ENCODE results near the gene GRM4.
"Not testable (repeated sequence)": the region's sequence is repeated elsewhere in the genome, so short reads cannot be mapped to it uniquely, and the experiment has no call there.

The GRM4 gene

GRCh38 chr6:34018961-34019606 is 126.8 kb downstream of the GRM4 start:
- no peak for DNase-seq

DNA sequence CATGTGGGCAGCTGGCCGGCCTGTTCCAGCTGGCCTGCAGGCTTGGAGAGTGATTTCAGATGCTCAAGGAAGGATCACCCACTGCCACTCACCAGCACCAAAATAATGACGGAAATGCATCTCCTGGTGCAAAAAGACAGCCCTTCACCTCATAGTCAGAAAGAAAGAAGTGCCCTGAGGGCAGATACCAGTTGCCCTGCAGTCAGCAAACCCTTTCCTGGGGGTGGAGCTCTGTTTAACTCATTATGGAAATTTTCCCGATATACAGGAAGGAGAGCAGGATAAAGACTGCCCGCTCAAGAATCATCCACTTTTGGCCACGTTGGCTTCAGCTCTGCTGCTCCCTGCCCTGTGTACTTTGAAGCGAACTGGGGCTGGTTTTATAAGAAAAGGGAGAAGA is 127.9 kb downstream of the GRM4 start:
- DNase-seq: no peak

GRCh38 chr6:34017106-34017805 is 128.6 kb downstream of the GRM4 start:
- no peak for DNase-seq

GRCh38 chr6:34016573-34016972 is 129.3 kb downstream of the GRM4 start:
- DNase-seq: not testable (repeated sequence)

DNA sequence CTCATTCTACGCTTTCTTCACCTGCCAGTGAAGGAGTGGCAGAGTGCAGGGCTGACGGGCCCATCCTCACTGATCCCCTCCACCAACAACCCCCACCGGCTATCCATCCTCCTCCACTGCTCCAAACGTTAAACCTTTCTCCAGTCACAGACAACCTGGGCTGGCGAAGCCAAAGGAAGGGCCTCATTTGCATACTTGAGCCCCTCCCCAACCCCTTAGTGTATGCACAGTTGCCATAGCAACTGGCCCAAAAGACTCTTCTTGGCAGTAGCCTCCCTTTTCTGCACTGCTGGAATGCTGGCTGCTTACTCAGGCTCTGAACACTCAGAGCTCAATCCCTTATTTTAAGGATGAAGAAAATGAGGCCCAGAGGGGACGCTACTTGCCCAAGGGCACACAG is 130.3 kb downstream of the GRM4 start:
- no peak for DNase-seq

DNA sequence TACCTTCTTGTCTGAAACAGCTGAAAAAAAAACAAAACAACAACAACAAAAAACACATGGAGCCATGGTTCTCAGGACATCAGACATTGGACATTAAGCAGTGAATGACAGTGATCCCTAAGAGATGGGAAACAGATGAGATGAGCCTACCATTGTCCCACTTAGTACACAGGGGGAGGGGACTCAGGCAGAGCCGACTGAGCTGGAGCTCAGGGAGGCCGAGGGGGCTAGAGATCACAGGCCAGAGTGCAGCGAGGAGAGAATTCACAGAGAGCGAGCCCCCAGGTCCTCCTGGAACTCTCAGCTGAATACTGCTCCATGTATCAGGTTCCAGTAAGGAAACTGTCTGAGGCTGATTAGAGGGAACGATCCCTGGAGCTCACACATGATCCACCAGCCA is 134.6 kb downstream of the GRM4 start:
- no peak for DNase-seq

- DNase-seq: no peak
Measured at GRCh38 chr6:34005901-34006531, 139.9 kb downstream of the GRM4 start.

DNA sequence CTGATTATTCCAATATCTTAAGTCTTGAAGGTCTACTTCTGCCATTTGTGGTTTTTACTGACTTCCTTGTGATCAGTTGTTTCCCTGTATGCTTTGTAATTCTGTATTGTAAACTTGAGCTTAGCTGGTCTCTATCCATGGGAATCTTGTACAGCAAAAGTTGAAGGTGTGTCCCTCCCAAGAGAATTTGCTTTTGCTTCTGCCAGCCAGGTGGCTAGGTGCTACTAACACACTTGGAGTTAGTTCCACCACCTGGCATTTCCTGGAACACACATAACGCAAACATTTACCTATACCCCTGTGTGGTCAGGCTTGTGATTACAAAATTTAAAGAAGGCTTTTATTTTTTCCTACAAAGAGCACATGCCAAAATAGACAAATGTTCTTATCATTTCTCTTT is 141.2 kb downstream of the GRM4 start:
- no peak for DNase-seq

- DNase-seq: no peak
Measured at GRCh38 chr6:34003962-34004361, 141.9 kb downstream of the GRM4 start.

DNA sequence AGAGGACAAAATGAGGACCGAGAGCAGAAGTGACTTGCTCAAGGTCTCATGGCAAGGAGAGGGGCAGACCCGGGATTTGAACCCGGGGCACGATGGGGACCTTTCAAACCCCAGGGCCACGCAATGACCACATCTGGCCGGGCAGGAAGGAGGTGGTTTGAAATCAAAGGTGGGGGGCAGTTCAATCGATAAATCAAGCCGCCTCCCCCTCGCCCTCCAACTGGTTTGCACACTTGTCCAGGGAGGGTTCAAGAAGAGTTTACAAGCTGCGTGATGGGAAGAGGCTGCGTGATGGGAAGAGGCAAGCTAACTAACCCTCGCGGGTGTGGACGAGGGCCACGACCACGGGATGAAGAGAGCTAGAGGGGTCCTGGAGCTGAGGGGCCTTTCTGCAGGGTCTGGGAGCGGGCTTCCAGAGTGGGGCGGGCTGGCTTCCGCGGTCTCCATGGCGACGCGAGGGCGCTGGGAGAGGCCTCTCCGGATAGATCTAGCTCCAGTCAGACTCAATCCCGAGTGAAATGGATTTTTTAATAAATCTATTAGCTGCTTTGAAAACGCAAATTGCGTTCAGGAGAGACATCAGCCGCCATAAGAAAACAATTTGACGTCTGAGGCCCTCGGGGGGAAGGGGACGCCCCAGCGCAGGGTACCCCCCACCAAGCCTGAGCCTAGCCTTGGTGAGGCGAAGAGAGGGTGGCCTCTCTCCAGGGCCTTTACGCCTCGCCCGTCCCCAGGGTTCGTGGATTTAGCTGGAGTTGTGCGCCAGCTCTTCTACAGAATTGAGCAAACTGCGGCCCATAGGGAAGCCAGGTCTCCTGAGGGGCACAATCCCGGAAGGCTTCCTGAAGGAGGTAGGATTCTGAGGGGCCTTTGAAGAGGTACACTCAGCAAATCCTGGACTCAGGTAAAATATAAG is 143.9 kb downstream of the GRM4 start:
- no peak for DNase-seq

DNA sequence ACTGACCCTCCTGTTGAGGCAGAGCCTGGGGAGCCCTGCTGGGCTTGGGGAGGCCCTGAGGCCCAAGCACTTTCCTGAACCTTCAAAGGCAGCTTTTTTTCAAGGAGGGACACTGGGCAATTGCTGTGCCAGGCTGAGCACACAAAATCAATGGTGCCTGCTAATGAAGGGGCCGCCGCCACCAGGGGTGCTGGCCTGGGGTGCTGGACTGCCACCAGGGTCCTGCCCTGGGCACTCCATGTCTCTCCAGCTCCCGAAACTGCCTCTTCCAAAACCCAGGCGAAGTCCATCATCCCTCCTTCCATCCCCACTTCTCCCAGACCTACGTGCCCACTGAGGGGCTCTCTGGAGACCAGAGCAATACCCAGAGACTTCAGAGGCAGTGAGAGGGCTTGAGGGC is 145.6 kb downstream of the GRM4 start:
- DNase-seq: no peak

GRCh38 chr6:33999567-33999966 is 146.3 kb downstream of the GRM4 start:
- no peak for DNase-seq

DNA sequence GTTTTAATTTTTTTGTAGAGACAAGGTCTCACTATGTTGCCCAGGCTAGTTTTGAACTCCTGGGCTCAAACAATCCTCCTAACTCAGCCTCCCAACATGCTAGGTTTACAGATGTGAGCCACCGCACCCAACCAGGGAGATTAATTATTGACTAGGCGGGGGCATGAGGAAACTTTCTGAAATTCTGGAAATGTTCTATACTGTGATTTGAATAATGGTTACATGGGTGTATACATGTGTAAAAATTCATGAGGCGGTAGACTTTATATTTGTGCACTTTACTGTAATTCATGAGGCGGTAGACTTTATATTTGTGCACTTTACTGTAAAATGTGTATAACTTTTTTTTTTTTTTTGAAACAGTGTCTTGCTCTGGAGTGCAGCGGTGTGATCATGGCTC is 147.2 kb downstream of the GRM4 start:
- DNase-seq: no peak

DNA sequence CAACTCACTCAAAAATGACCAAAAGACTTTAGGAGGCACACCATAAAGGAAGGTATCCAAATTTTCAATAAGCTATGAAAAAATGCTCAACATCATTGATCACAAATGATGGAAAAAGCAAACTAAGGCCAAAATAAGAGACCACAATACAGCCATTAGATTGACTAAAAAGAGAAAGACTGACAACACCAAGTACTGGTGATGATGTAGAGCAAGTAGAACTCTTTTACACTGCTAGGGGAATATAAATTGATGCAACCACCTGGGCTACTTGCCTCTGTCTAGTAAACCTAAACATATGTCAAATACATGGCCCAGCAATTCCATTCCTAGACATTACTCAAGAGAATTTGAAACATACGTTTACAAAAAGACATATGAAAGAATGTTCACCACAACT is 148.6 kb downstream of the GRM4 start:
- no peak for DNase-seq

DNA sequence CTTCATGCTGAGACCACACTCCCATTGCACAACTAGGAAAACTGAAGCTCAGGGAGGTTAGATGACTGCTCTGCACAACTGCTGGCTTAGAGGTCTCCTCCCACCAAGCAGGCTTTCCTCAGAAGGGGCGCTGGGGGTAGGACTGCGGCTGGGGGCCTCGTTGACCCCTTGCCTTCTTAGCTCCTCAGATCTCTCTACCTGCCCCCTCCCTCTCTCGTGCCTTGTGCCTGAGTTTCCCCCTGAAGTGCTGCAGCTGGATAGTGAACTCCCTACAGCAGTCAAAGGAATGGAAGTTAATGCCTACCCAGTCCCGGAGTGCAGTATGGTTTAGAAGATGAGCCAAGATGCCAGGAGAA is 149.8 kb downstream of the GRM4 start:
- no peak for DNase-seq

DNA sequence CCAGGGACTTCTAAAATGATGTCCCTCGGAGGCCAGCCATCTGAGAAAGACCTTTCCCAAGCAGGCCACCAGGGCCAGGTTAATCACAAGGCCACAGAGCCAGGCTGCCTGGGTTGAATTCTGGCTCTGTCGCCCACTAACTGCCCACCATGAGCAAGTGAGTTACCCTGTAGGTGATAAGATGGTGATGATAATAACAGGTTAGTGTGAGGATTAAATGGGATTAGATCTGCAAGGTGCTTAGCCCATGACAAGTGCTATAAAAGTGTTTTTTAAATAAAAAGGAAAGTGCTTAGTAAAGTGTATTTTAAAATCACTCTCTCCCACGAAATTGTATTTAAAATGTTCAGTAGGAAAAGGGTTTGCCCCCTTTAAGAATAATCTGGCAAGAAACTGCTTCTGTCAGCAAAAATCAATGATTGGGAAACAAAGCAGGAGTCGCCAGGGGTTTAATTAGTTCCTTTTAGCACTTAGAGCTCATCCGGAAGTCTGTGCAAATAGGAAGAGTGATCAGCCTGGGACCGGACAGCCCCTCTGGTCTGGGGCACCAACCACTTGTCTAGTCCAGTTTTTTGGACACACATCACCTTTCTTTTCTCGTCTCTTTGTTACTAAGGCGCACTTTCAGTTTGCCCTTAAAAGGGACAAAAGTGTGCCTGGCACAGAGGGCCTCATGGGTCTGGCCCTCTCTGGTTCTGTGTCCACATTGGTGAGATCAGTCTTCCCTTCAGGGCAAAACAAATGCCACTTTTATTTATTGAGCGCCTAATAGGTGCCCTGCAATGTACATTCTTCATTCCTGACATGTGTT is 150.4 kb downstream of the GRM4 start:
- DNase-seq: no peak

DNA sequence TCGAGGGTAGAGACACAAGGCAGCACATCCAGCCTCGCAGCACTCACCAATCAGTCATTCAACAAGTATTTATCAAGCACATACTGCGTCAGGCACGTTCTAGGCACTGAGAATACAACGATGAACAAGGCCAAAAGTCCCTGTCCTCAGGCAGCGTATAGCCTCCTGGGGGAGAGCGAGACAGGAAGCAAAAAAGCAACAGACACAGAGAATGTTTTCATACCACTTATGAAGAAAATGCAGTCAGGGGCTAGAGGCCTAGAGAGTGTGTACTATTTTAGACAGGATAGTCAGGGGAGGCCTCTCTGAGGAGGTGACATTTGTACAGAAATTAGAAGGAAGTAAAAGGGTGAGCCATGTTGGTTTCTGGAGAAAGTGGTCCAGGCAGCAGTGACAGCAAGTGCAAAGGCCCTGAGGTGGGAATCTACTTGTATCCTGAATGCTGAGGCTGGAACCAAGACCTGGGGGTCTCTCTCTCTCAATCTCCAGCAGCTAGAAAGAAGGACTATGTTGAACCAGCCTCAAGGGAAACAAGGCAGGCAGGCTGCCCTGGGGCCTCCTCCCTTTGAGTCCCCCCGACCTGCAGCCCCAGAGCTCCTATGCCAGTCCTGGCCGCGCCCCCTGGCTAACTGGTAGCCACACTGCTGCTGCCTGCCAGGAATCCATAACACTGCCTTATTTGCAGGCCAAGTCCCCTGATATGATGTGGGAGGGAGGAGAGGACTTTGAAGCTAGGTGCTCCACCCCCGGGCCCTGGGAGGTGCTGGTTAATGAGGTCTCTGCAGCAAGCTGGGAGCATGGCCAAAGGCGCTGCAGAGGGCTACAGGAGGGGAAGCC is 151.2 kb downstream of the GRM4 start:
- no peak for DNase-seq

DNA sequence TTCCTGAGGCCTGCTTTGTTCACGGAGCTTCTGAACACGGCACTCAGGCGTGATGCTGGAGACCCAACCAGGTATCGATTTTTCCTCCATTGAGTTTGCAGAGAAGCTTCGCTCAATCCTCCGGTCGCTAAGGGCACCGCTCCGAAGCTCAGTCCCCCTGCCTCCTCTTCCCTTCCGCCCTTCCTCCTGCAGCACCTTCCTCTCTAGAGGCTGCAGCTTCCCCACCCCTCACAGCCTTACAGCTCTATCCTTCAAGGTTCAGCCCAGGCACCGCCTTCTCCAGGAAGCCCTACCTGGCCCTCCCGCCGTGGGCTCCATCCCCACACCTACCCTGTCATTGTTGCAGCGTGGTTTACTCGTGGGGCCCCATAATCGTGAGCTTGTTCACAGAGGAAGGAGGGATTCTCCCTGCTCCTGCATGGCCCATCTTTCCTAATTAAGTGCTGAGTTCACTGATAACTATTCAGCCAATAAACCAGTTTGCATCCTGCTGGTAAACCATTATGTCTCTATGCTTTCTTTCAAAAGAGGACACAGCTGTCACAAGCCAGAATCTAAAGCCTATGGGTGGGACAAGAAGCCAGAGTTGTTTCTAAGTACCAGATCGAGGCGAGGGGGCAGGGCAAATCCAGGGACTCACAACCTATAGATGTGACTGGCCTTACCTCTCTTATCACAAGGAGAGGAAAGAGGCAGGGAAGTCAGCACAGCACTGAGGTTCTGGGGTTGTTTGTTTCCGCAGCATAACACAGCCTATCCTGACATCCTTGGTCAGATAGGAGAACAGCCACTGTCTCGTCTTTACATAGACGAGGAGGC is 152.0 kb downstream of the GRM4 start:
- no peak for DNase-seq

- DNase-seq: no peak
Measured at GRCh38 chr6:33993091-33993490, 152.8 kb downstream of the GRM4 start.

GRCh38 chr6:33992191-33992590 is 153.7 kb downstream of the GRM4 start:
- no peak for DNase-seq

- no peak for DNase-seq
Measured at GRCh38 chr6:33991610-33992009, 154.3 kb downstream of the GRM4 start.

All from activated CD4-positive, alpha-beta T cell treated with anti-CD3 and anti-CD28 coated beads, Interleukin-2, amount 50 U/mL, for 48 hours (primary cell).